ENCODE measurements around the gene SMG6.

Gene SMG6

DNA sequence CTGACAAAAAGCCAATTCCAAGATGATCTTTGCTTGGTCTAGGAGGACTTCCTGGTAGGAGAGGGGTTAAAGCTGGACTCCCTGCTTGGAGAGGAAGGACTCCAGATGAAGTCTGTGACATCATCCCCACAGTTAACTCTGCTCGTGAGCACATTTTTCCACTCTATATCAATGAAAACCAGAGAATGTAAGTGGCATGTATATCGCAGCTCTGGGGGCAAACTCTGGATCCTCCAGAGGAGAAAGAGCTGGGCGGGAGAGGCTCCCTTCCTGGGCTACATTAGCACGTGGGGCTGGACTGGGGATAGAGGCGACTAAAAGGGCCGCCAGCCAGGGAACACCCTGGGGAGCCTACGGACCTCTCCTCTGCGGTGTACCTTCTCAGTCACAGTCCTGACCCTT is 214.6 kb downstream of the SMG6 start:
- no peak for TF ChIP-seq CTCF (IDR thresholded peaks at IDR 0.05)

DNA sequence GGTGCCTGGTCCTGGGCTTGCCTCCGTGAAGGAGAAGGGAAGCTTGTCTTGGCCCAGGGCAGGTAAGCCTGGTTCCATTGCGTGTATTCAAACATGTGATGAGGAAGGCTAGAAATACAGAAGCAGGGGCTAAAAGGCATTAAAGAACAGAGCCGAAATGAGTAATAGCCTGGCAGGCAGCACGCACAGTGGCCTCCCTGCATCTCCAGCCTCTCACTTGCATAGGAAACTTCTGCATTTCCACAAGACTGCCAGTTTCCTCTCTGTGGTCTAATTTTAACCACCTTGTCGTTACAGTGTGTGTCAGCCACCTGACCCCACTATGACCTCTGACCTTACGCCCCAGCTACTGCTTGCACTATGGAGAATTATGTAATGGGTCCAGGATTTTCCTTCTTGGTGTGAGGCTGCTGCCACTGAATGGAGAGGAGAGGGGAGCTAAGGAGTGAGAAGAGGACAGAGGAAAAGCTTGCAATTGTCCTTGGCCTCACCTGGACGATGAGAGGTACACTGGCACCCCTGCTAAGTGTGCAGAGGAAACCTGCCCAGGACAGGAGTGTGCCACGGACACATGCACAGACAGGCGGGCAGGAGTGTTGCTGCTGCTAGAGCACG is 215.9 kb downstream of the SMG6 start:
- no peak for TF ChIP-seq CTCF (IDR thresholded peaks at IDR 0.05)

GRCh38 chr17:2086306-2086705 is 217.3 kb downstream of the SMG6 start:
- TF ChIP-seq CTCF (IDR thresholded peaks at IDR 0.05): no peak

- TF ChIP-seq CTCF (IDR thresholded peaks at IDR 0.05): no peak
Measured at GRCh38 chr17:2085648-2085949, 218.0 kb downstream of the SMG6 start.

GRCh38 chr17:2084766-2085647 is 218.6 kb downstream of the SMG6 start:
- TF ChIP-seq CTCF (IDR thresholded peaks at IDR 0.05): no peak

DNA sequence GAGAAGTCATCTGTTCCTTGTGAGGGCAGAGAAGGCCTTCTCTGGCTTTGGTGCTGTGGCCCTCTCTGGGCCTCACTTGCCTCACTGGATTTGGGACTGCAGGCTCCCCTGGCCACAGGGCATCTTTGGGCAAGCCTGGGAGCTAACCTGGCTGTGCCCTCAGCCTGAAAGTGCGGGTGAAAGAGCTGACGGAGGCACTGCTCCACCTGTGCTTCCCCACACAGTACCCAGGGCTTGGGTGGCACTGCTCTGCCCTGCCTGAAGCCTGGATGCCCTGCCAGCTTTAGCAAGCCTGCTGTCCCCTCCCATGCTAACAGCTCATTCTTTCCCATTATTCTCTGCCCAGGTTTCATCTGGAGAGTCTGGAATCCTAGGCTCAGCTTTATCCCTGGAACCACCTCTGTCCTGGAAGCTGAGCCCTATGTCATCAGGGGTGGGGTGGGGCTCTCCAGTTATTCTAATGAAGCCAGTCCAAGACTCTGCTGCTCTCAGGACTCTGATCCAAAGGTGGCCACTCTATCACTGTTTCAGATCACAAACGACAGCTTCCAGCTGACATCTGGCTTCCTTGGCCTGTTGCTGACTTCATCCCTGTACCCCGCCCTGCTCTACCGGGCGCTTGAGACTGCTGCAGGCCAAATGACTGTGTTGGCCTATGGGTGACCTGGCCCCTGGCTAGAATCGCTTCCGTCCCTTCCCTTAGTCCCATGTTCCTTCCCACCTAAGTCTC is 219.4 kb downstream of the SMG6 start:
- TF ChIP-seq CTCF (IDR thresholded peaks at IDR 0.05): no peak

DNA sequence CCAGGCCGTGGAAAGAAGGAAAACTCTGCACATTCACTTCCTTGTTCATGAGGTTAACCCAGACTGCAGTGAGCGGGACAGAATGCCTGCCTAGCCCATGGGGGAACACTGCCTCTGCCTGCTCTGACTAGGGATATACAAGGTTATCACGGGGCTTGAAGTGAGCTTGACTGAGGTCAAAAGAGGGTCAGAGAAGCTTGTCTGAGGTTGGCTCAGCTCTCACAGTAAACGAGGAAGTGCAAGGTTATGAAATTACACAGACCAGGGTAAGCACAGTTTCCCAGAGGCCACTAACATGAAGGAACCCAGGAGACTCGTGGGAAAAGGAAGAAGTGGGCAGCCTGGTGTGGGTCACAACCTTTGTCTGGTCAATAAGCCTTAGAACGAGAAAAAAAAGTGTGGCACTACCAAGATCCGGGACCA is 220.0 kb downstream of the SMG6 start:
- no peak for TF ChIP-seq CTCF (IDR thresholded peaks at IDR 0.05)
